HepG2 (cell line): ENCODE measurements around the gene SDHD. TPM values are rescaled to one million over a fixed set of nuclear protein-coding genes. Genes with fewer than 3 reads are reported as not detected.
A peak's percentile ranks its signal among the peaks of the same experiment; 100 is the strongest.

Source experiments
- ARNTL ChIP-seq: sonication (generic); formaldehyde crosslinking; IDR thresholded peaks from 2 replicates; pipeline ENCODE4 v1.4.0; 2020; ENCODE audit warnings: mild to moderate bottlenecking, missing genetic modification reagents
- DRAP1 ChIP-seq: IDR thresholded peaks from 2 replicates; pipeline ENCODE4 v1.6.1; 2016; ENCODE audit warnings: missing genetic modification reagents, missing compliant biosample characterization
- HDAC1 ChIP-seq: sonication (generic); formaldehyde crosslinking; IDR thresholded peaks from 2 replicates; pipeline ENCODE4 v1.5.1; 2020; ENCODE audit warnings: mild to moderate bottlenecking, missing genetic modification reagents
- IRF9 ChIP-seq: sonication (generic); formaldehyde crosslinking; IDR thresholded peaks from 2 replicates; pipeline ENCODE4 v1.8.0; 2022; ENCODE audit warnings: missing genetic modification reagents, mild to moderate bottlenecking, borderline replicate concordance
- MEIS2 ChIP-seq: sonication (generic); formaldehyde crosslinking; IDR thresholded peaks from 2 replicates; pipeline ENCODE4 v1.9.0; 2021; ENCODE audit warnings: mild to moderate bottlenecking, missing genetic modification reagents
- NCOR1 ChIP-seq: fragments of 200-600 bp; sonication (generic); IDR thresholded peaks from 2 replicates; pipeline ENCODE4 v1.7.0; 2017; ENCODE audit warnings: antibody characterized with exemption, low read length, borderline replicate concordance
- NFKB2 ChIP-seq: sonication (generic); formaldehyde crosslinking; IDR thresholded peaks from 2 replicates; pipeline ENCODE4 v1.4.0; 2020; ENCODE audit warnings: missing genetic modification reagents, borderline replicate concordance
- NPAS2 ChIP-seq: sonication (generic); formaldehyde crosslinking; IDR thresholded peaks from 2 replicates; pipeline ENCODE4 v1.8.0; 2022; ENCODE audit warnings: mild to moderate bottlenecking, missing genetic modification reagents, borderline replicate concordance
- PITX1 ChIP-seq: sonication (generic); formaldehyde crosslinking; IDR thresholded peaks from 2 replicates; pipeline ENCODE4 v1.5.1; 2020; ENCODE audit warnings: mild to moderate bottlenecking, missing genetic modification reagents
- RARG ChIP-seq: sonication (generic); formaldehyde crosslinking; IDR thresholded peaks from 2 replicates; pipeline ENCODE4 v1.4.0; 2020; ENCODE audit warnings: low read depth, mild to moderate bottlenecking, missing genetic modification reagents
- RBM22 ChIP-seq: fragments of 200-400 bp; formaldehyde crosslinking; optimal IDR thresholded peaks from 2 replicates; pipeline ENCODE3; 2017; ENCODE audit warnings: mild to moderate bottlenecking, low read length, moderate library complexity
- RNF2 ChIP-seq: fragments of 450-650 bp; conservative IDR thresholded peaks from 2 replicates; pipeline ENCODE4 v1.6.1; 2016; ENCODE audit warnings: low read depth
- SALL2 ChIP-seq: sonication (generic); formaldehyde crosslinking; IDR thresholded peaks from 2 replicates; pipeline ENCODE4 v1.8.1; 2023; ENCODE audit warnings: mild to moderate bottlenecking, missing genetic modification reagents, inconsistent platforms
- SIN3A ChIP-seq: IDR thresholded peaks from 2 replicates; pipeline ENCODE4 v1.6.1; 2011; ENCODE audit warnings: low read depth, mild to moderate bottlenecking, control low read depth, low read length, borderline replicate concordance
- SMC3 ChIP-seq: IDR thresholded peaks from 2 replicates; pipeline ENCODE4 v1.6.1; 2011; ENCODE audit warnings: low read length, improper control_type of control experiment
- TCF7 ChIP-seq: sonication (generic); IDR thresholded peaks from 2 replicates; pipeline ENCODE4 v1.6.1; 2016; ENCODE audit warnings: antibody characterized with exemption, low read depth
- THRA ChIP-seq: sonication (generic); formaldehyde crosslinking; IDR thresholded peaks from 2 replicates; pipeline ENCODE4 v1.4.0; 2020; ENCODE audit warnings: missing genetic modification reagents, borderline replicate concordance
- TOE1 ChIP-seq: sonication (generic); formaldehyde crosslinking; IDR thresholded peaks from 2 replicates; pipeline ENCODE4 v1.4.0; 2020; ENCODE audit warnings: mild to moderate bottlenecking, missing genetic modification reagents
- ZFYVE20 ChIP-seq: sonication (generic); formaldehyde crosslinking; IDR thresholded peaks from 2 replicates; pipeline ENCODE4 v1.8.0; 2023; ENCODE audit warnings: low read depth, mild to moderate bottlenecking, moderate library complexity, missing genetic modification reagents, borderline replicate concordance
- ZNF20 ChIP-seq: sonication (generic); formaldehyde crosslinking; IDR thresholded peaks from 2 replicates; pipeline ENCODE4 v1.4.0; 2020; ENCODE audit warnings: mild to moderate bottlenecking, moderate library complexity, missing genetic modification reagents
- ZNF441 ChIP-seq: sonication (generic); formaldehyde crosslinking; IDR thresholded peaks from 2 replicates; pipeline ENCODE4 v1.7.0; 2021; ENCODE audit warnings: missing genetic modification reagents, borderline replicate concordance
- ZNF451 ChIP-seq: sonication (generic); formaldehyde crosslinking; IDR thresholded peaks from 2 replicates; pipeline ENCODE4 v1.5.0; 2020; ENCODE audit warnings: mild to moderate bottlenecking, missing genetic modification reagents
- ZNF503 ChIP-seq: sonication (generic); formaldehyde crosslinking; IDR thresholded peaks from 2 replicates; pipeline ENCODE4 v1.4.0; 2020; ENCODE audit warnings: missing genetic modification reagents
- ZNF530 ChIP-seq: sonication (generic); formaldehyde crosslinking; IDR thresholded peaks from 2 replicates; pipeline ENCODE4 v1.5.0; 2020; ENCODE audit warnings: low read depth, mild to moderate bottlenecking, missing genetic modification reagents
- ZNF563 ChIP-seq: sonication (generic); formaldehyde crosslinking; IDR thresholded peaks from 2 replicates; pipeline ENCODE4 v1.8.0; 2022; ENCODE audit warnings: mild to moderate bottlenecking, moderate library complexity, missing genetic modification reagents
- ZNF644 ChIP-seq: IDR thresholded peaks from 2 replicates; pipeline ENCODE4 v1.6.1; 2016; ENCODE audit warnings: low read depth
- polyA plus RNA-seq, 8 experiments: library from polyadenylated mRNA; depleted of rRNA in 3 of 8; stranded (reverse) in 7 of 8; unstranded in 1 of 8; fragments of >200 nt; fragmentation: Illumina TruSeq in 4 of 8; extraction: Trizol in 4 of 8; gene quantifications; 2 replicates each; pipeline versions ENCODE4 v1.2.1 to v1.2.3, GENCODE V29; 2011 to 2016; ENCODE audit warnings: low read depth in 4 of 8, missing spikeins in 1 of 8, mixed read lengths in 1 of 8; ENCODE audit not compliant: insufficient read depth in 1 of 8
- total RNA-seq, 5 experiments: library from RNA; depleted of rRNA; stranded (reverse); fragments of >200 nt; fragmentation: Illumina TruSeq; extraction: Trizol; gene quantifications; 2 replicates each; pipeline ENCODE4 v1.2.3, GENCODE V29; 2016; ENCODE audit warnings: low read depth in 1 of 5

The SDHD gene
- total and polyA plus RNA-seq, 2 of the 13 experiments (the other 11 are each of a cell fraction or from before 2014, with no cell fraction given), result 117 to 123 TPM

GRCh38 chr11:112073941-112074811, 12.5 kb upstream of the SDHD start, which contains the start of the genes NKAPD1 and PIH1D2 (continued):
- TF ChIP-seq NCOR1 (peak; percentile 64; the same call in 1 of the 2 replicates), DRAP1 (CRISPR knock-in tag) (no peak), NFKB2 (peak; percentile 51; the same call in 1 of the 2 replicates), ZNF451 (no peak), ZNF563 (CRISPR knock-in tag) (no peak), IRF9 (CRISPR knock-in tag) (peak; percentile 21; the same call in 1 of the 2 replicates), HDAC1 (CRISPR knock-in tag) (peak; percentile 84), SMC3 (no peak), ARNTL (no peak), TCF7 (no peak), ZNF503 (CRISPR knock-in tag) (no peak), NPAS2 (CRISPR knock-in tag) (no peak), TOE1 (CRISPR knock-in tag) (no peak), THRA (CRISPR knock-in tag) (no peak), RNF2 (0 out of 2 replicates have a peak, but pooled peaks have one; percentile 35), ZNF20 (CRISPR knock-in tag) (no peak), ZFYVE20 (CRISPR knock-in tag) (no peak), ZNF530 (no peak), RBM22 (peak; percentile 56), RARG (CRISPR knock-in tag) (no peak), MEIS2 (CRISPR knock-in tag) (0 out of 2 replicates have a peak, but pooled peaks have one; percentile 14), SALL2 (no peak), ZNF441 (CRISPR knock-in tag) (no peak), SIN3A (peak; percentile 94), ZNF644 (CRISPR knock-in tag) (no peak), PITX1 (CRISPR knock-in tag) (0 out of 2 replicates have a peak, but pooled peaks have one; percentile 7)
